H1 (cell line): ENCODE measurements around the gene RASGEF1C.
A peak's percentile ranks its signal among the peaks of the same experiment; 100 is the strongest.

ENCODE experiments used
- EGR1 ChIP-seq: IDR thresholded peaks from 2 replicates; pipeline ENCODE4 v1.6.1; 2011; ENCODE audit warnings: low read depth, low read length, borderline replicate concordance
- FOSL1 ChIP-seq: IDR thresholded peaks from 2 replicates; pipeline ENCODE4 v1.6.1; 2011; ENCODE audit warnings: mild to moderate bottlenecking, low read depth, low read length, moderate library complexity; ENCODE audit not compliant: insufficient read depth
- JUND ChIP-seq: IDR thresholded peaks from 2 replicates; pipeline ENCODE4 v1.6.1; 2011; ENCODE audit warnings: mild to moderate bottlenecking, improper control_type of control experiment, low read length
- KDM1A ChIP-seq: fragments of 200-600, 300-600 bp; sonication (generic); IDR thresholded peaks from 2 replicates; pipeline ENCODE4 v1.7.1; 2016; ENCODE audit warnings: mild to moderate bottlenecking, low read length, borderline replicate concordance
- PHF8 ChIP-seq: fragments of 200-600 bp; sonication (generic); conservative IDR thresholded peaks from 2 replicates; pipeline ENCODE4 v1.7.1; 2012; ENCODE audit warnings: low read depth, mild to moderate bottlenecking, inconsistent platforms, low read length, moderate library complexity
- POLR2A ChIP-seq, 2 experiments: IDR thresholded peaks; 1 replicate in 1 of 2; 2 replicates in 1 of 2; pipeline ENCODE4 v1.6.1; 2011; ENCODE audit warnings: low read depth in 2 of 2, low read length in 2 of 2, mild to moderate bottlenecking in 2 of 2; ENCODE audit errors: control extremely low read depth in 1 of 2
- POLR2AphosphoS5 ChIP-seq: IDR thresholded peaks from 2 replicates; pipeline ENCODE4 v1.6.1; 2011; ENCODE audit warnings: low read depth, low read length
- SIN3A ChIP-seq, 2 experiments: IDR thresholded peaks in 1 of 2; conservative IDR thresholded peaks in 1 of 2; 2 replicates each; pipeline ENCODE4 v1.6.1; 2011 to 2012; ENCODE audit warnings: low read length in 2 of 2, improper control_type of control experiment in 1 of 2, low read depth in 1 of 2, mild to moderate bottlenecking in 1 of 2
- ZNF274 ChIP-seq: IDR thresholded peaks from 2 replicates; pipeline ENCODE4 v1.7.0; 2012; ENCODE audit warnings: low read length, borderline replicate concordance; ENCODE audit errors: extremely low read depth
- TF ChIP-seq, protein P1 (sequence below), 3 experiments: IDR thresholded peaks; 1 replicate in 2 of 3; 2 replicates in 1 of 3; pipeline versions ENCODE4 v1.5.1 to v1.6.1; 2011; ENCODE audit warnings: low read length in 3 of 3, mild to moderate bottlenecking in 3 of 3, inconsistent platforms in 2 of 3, low read depth in 1 of 3, moderate library complexity in 1 of 3; ENCODE audit not compliant: insufficient read depth in 1 of 3; ENCODE audit errors: control extremely low read depth in 1 of 3

DNA sequence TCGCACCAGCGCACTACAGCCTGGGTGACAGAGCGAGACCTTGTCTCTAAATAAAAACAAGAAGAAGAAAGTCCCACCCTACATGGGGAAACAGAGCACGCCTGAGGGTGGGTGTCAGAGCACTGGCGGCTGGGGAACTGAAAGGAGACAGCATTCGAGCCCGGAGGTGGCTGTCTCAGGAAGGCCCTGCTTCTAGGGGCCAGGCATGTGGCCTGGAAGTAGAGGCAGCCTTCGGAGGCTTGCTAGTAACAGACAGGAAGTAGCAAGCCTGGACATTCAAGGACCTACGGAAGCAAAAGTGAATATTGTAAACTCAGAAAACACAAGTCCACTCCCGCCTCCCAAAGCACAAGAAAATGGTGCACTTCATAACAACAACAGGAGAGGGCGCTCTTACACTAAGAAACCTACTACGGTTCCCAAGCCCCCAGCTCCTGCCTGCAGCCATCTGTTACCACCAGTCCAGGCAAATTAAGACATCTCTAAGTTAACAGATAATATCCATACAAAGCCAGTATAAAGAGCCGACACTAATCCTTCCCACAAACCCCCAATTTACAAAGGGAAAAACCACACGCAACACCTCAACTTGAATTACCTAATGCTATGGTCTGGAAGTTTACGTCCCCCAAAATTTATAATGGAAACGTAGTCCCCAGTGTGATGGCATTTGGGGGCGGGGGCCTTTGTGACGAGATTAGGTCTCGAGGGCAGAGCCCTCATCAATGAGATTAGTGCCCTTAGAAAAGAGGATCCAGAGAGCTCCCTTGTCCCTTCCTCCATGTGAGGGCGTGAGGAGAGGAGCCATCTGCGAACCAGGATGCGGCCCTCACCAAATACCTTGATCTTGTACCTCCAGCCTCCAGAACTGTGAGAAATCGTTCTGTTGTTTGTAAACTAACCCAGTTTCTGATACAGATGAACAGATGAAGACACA is 7.7 kb downstream of the RASGEF1C start:
- TF ChIP-seq, protein P1, sequence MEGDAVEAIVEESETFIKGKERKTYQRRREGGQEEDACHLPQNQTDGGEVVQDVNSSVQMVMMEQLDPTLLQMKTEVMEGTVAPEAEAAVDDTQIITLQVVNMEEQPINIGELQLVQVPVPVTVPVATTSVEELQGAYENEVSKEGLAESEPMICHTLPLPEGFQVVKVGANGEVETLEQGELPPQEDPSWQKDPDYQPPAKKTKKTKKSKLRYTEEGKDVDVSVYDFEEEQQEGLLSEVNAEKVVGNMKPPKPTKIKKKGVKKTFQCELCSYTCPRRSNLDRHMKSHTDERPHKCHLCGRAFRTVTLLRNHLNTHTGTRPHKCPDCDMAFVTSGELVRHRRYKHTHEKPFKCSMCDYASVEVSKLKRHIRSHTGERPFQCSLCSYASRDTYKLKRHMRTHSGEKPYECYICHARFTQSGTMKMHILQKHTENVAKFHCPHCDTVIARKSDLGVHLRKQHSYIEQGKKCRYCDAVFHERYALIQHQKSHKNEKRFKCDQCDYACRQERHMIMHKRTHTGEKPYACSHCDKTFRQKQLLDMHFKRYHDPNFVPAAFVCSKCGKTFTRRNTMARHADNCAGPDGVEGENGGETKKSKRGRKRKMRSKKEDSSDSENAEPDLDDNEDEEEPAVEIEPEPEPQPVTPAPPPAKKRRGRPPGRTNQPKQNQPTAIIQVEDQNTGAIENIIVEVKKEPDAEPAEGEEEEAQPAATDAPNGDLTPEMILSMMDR (IDR thresholded peaks at IDR 0.05; ENCODE audit: control extremely low read depth in 1 of 3, insufficient read depth in 1 of 3, low read depth in 1 of 3, low read length in 3 of 3), result peak; percentile 54 to 87 (median 84)
- TF ChIP-seq SIN3A (conservative IDR thresholded peaks at IDR 0.05 in 1 of 2, IDR thresholded peaks at IDR 0.05 in 1 of 2; ENCODE audit: low read depth in 1 of 2, low read length in 2 of 2) (0 out of 4 replicates have a peak, but pooled peaks of 1 of the 2 experiments have one; percentile 32), PHF8 (no peak), POLR2AphosphoS5 (no peak), ZNF274 (no peak), EGR1 (no peak), POLR2A (IDR thresholded peaks at IDR 0.05; ENCODE audit: control extremely low read depth in 1 of 2, low read depth in 2 of 2, low read length in 2 of 2) (no peak), JUND (no peak), FOSL1 (no peak), KDM1A (no peak)
